Loucy (cell line): ENCODE data around the gene MYOM1.

ENCODE experiments used
- H2AFZ ChIP-seq: fragments of 200-600 bp; sonication (generic); 2 replicates; pipeline ENCODE4 v1.6.0; 2016; ENCODE audit warnings: antibody characterized with exemption, mild to moderate bottlenecking, low read length, moderate library complexity
- H3F3A ChIP-seq: fragments of 200-600 bp; 2 replicates; pipeline ENCODE4 v1.6.0; 2016; ENCODE audit warnings: antibody characterized with exemption, low read depth, mild to moderate bottlenecking
- H3K27me3 ChIP-seq: fragments of 200-600 bp; sonication (generic); 2 replicates; pipeline ENCODE4 v1.6.1; 2014; ENCODE audit warnings: low read length, mild to moderate bottlenecking; ENCODE audit not compliant: insufficient read depth, poor library complexity, severe bottlenecking
- H3K36me3 ChIP-seq: fragments of 200-600 bp; sonication (generic); 2 replicates; pipeline ENCODE4 v1.6.1; 2016; ENCODE audit warnings: low read length; ENCODE audit not compliant: insufficient read depth
- H3K4me1 ChIP-seq: fragments of 200-600 bp; sonication (generic); 2 replicates; pipeline ENCODE4 v1.5.1; 2014; ENCODE audit warnings: low read length, mild to moderate bottlenecking; ENCODE audit not compliant: insufficient read depth, poor library complexity, severe bottlenecking
- H3K4me2 ChIP-seq: fragments of 200-600 bp; sonication (generic); 2 replicates; pipeline ENCODE4 v1.6.0; 2014; ENCODE audit warnings: antibody characterized with exemption, low read length, low read depth, mild to moderate bottlenecking; ENCODE audit not compliant: poor library complexity, severe bottlenecking
- H3K4me3 ChIP-seq: fragments of 200-600 bp; sonication (generic); 2 replicates; pipeline ENCODE4 v1.5.1; 2014; ENCODE audit warnings: low read length, mild to moderate bottlenecking, mixed read lengths; ENCODE audit not compliant: poor library complexity, severe bottlenecking
- H3K79me2 ChIP-seq: fragments of 200-600 bp; sonication (generic); 2 replicates; pipeline ENCODE4 v1.6.1; 2014; ENCODE audit warnings: low read length; ENCODE audit not compliant: insufficient read depth
- H3K9ac ChIP-seq: fragments of 200-600 bp; sonication (generic); 2 replicates; pipeline ENCODE4 v1.6.0; 2014; ENCODE audit warnings: mild to moderate bottlenecking, low read depth, low read length, moderate library complexity; ENCODE audit not compliant: poor library complexity, severe bottlenecking
- H3K9me2 ChIP-seq: fragments of 200-600 bp; sonication (generic); replicated peaks from 2 replicates; pipeline ENCODE4 v1.6.1; 2016; ENCODE audit warnings: low read depth, low read length, mixed read lengths
- H3K9me3 ChIP-seq: fragments of 200-600 bp; sonication (generic); 2 replicates; pipeline ENCODE4 v1.6.1; 2014; ENCODE audit warnings: mild to moderate bottlenecking, antibody characterized with exemption, low read length, low read depth; ENCODE audit not compliant: insufficient read depth
- H4K20me1 ChIP-seq: fragments of 200-600 bp; sonication (generic); 2 replicates; pipeline ENCODE4 v1.6.0; 2014; ENCODE audit warnings: antibody characterized with exemption, low read length, mild to moderate bottlenecking; ENCODE audit not compliant: insufficient read depth, poor library complexity, severe bottlenecking
- CTCF ChIP-seq: fragments of 200-600 bp; sonication (generic); conservative IDR thresholded peaks from 2 replicates; pipeline ENCODE4 v1.5.1; 2014; ENCODE audit warnings: mild to moderate bottlenecking, antibody characterized with exemption, low read length
- EZH2phosphoT487 ChIP-seq: fragments of 200-600 bp; IDR thresholded peaks from 2 replicates; pipeline ENCODE4 v1.6.1; 2018; ENCODE audit warnings: antibody characterized with exemption, mild to moderate bottlenecking, moderate library complexity, borderline replicate concordance

The MYOM1 gene

DNA sequence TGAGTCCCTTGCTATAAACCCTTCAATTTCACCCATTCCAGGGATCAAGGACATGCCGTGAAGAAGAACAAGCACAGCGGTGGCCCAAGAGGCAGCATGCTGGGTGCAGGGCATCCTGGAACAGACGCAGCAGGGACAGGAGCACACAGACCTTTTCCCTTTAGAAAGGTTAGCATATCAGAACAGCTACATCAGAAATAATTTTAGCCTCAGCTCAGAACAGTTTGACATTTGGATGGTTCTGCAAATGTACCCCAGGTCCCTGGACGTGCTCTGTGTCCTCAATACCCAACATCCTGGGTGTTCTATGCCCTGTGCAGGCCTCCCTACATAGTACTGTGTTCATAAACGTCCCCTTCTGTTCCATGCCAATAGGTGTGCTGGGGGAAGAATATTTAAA is 80.4 kb downstream of the MYOM1 start:
- TF ChIP-seq EZH2phosphoT487 = no peak
- no peak for TF ChIP-seq CTCF
- Histone ChIP-seq H3K79me2 (no peaks in the 10 kb centered on the region), H3K36me3 (no peaks in the 10 kb centered on the region), H3K9me2 (no peaks in the 10 kb centered on the region), H3F3A (no peaks in the 10 kb centered on the region), H3K9ac (no peak overlapping the region), H2AFZ (no peak overlapping the region), H3K4me2 (no peak overlapping the region), H3K4me3 (no peak overlapping the region), H3K4me1 (no peaks in the 10 kb centered on the region), H3K9me3 (peaks cover 12% of the 10 kb centered on the region; the same call in 1 of the 2 replicates), H3K27me3 (no peaks in the 10 kb centered on the region), H4K20me1 (no peaks in the 10 kb centered on the region)

- Histone ChIP-seq H3K4me3 (no peak overlapping the region), H3K4me1 (no peaks in the 10 kb centered on the region), H3K36me3 (no peaks in the 10 kb centered on the region), H3K9ac (no peak overlapping the region), H4K20me1 (no peaks in the 10 kb centered on the region), H3K27me3 (no peaks in the 10 kb centered on the region), H3K9me3 (peaks cover 11% of the 10 kb centered on the region; the same call in 1 of the 2 replicates), H3K4me2 (no peak overlapping the region), H3K79me2 (no peaks in the 10 kb centered on the region), H3F3A (no peaks in the 10 kb centered on the region), H2AFZ (no peak overlapping the region), H3K9me2 (no peaks in the 10 kb centered on the region)
- TF ChIP-seq CTCF (no peak), EZH2phosphoT487 (no peak)
Measured at GRCh38 chr18:3138274-3138975, 81.3 kb downstream of the MYOM1 start.

- H3K36me3 ChIP-seq = no peaks in the 10 kb centered on the region
- H3K4me1 ChIP-seq = no peaks in the 10 kb centered on the region
- no peak overlapping the region for H3K4me2 ChIP-seq
- no peaks in the 10 kb centered on the region for H3K9me3 ChIP-seq
- no peaks in the 10 kb centered on the region for H4K20me1 ChIP-seq
- TF ChIP-seq CTCF = no peak
- TF ChIP-seq EZH2phosphoT487 = no peak
- no peaks in the 10 kb centered on the region for H3K9me2 ChIP-seq
- H3F3A ChIP-seq = no peaks in the 10 kb centered on the region
- no peak overlapping the region for H2AFZ ChIP-seq
- H3K27me3 ChIP-seq = no peaks in the 10 kb centered on the region
- H3K79me2 ChIP-seq = no peaks in the 10 kb centered on the region
- no peak overlapping the region for H3K9ac ChIP-seq
- no peak overlapping the region for H3K4me3 ChIP-seq
Measured at GRCh38 chr18:3135536-3135935, 84.2 kb downstream of the MYOM1 start.
